ENCODE measurements around the gene RBM22. TPM values are rescaled to one million over a fixed set of nuclear protein-coding genes. Genes with fewer than 3 reads are reported as not detected.
A peak's percentile ranks its signal among the peaks of the same experiment; 100 is the strongest.

The RBM22 gene
- total and polyA plus RNA-seq, 2 of the 4 experiments (the other 2 are of a cell fraction) = 26.2 to 34.2 TPM

GRCh38 chr5:150649108-150650020 is 51.5 kb downstream of the RBM22 start:
- intact Hi-C loops (cut with micrococcal nuclease) = no loop called here
- no peak overlapping the region for H3K4ac ChIP-seq (ENCODE audit: low read depth, low read length)
- H3K27ac ChIP-seq (ENCODE audit: insufficient read depth, low read length) = no peak overlapping the region
- POLR2A ChIA-PET (ENCODE audit: unreplicated experiment) = no interaction called here
- H2BK120ac ChIP-seq (ENCODE audit: low read depth, low read length) = no peak overlapping the region
- ATAC-seq (ENCODE audit: low read depth) = no peak
- H4K91ac ChIP-seq (ENCODE audit: insufficient read depth, low read depth, low read length) = no peak overlapping the region
- H3K9ac ChIP-seq (ENCODE audit: low read depth, low read length) = no peak overlapping the region
- no peak overlapping the region for H4K5ac ChIP-seq (ENCODE audit: low read depth, low read length)
- peaks cover 16% of the 10 kb centered on the region; the same call in 1 of the 2 replicates for H3K9me1 ChIP-seq (ENCODE audit: insufficient read depth, low read length)
- no peak overlapping the region for H3K56ac ChIP-seq (ENCODE audit: extremely low read depth, insufficient read depth, low read length)
- H2AK9ac ChIP-seq (replicated peaks; ENCODE audit: low read depth, low read length, poor library complexity) = no peak overlapping the region
- no peak for TF ChIP-seq FOS (IDR thresholded peaks at IDR 0.05; ENCODE audit: low read depth, low read length)
- TF ChIP-seq, protein P1, sequence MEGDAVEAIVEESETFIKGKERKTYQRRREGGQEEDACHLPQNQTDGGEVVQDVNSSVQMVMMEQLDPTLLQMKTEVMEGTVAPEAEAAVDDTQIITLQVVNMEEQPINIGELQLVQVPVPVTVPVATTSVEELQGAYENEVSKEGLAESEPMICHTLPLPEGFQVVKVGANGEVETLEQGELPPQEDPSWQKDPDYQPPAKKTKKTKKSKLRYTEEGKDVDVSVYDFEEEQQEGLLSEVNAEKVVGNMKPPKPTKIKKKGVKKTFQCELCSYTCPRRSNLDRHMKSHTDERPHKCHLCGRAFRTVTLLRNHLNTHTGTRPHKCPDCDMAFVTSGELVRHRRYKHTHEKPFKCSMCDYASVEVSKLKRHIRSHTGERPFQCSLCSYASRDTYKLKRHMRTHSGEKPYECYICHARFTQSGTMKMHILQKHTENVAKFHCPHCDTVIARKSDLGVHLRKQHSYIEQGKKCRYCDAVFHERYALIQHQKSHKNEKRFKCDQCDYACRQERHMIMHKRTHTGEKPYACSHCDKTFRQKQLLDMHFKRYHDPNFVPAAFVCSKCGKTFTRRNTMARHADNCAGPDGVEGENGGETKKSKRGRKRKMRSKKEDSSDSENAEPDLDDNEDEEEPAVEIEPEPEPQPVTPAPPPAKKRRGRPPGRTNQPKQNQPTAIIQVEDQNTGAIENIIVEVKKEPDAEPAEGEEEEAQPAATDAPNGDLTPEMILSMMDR (conservative IDR thresholded peaks at IDR 0.05; ENCODE audit: low read depth, low read length) = no peak
- TF ChIP-seq RFX5 (IDR thresholded peaks at IDR 0.05; ENCODE audit: low read depth, low read length) = no peak
- no peak for TF ChIP-seq ELK1 (IDR thresholded peaks at IDR 0.05; ENCODE audit: borderline replicate concordance, low read depth, low read length)
- TF ChIP-seq, protein P2, sequence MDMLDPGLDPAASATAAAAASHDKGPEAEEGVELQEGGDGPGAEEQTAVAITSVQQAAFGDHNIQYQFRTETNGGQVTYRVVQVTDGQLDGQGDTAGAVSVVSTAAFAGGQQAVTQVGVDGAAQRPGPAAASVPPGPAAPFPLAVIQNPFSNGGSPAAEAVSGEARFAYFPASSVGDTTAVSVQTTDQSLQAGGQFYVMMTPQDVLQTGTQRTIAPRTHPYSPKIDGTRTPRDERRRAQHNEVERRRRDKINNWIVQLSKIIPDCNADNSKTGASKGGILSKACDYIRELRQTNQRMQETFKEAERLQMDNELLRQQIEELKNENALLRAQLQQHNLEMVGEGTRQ (IDR thresholded peaks at IDR 0.05; ENCODE audit: low read depth, low read length) = no peak
- TF ChIP-seq BHLHE40 (IDR thresholded peaks at IDR 0.05; ENCODE audit: low read depth, low read length) = no peak
- no peak for TF ChIP-seq SMC3 (IDR thresholded peaks at IDR 0.05; ENCODE audit: low read depth, low read length)
- no peak for TF ChIP-seq MAFK (IDR thresholded peaks at IDR 0.05; ENCODE audit: low read depth, low read length)
- TF ChIP-seq RAD21 (IDR thresholded peaks at IDR 0.05; ENCODE audit: low read length) = no peak
- TF ChIP-seq RCOR1 (IDR thresholded peaks at IDR 0.05; ENCODE audit: insufficient replicate concordance, low read length) = no peak
- no peak for TF ChIP-seq NFE2L2 (IDR thresholded peaks at IDR 0.05; ENCODE audit: low read depth, low read length)
- no peak for TF ChIP-seq CHD1 (IDR thresholded peaks at IDR 0.05; ENCODE audit: low read depth, low read length)
- no peak for TF ChIP-seq MAZ (IDR thresholded peaks at IDR 0.05; ENCODE audit: borderline replicate concordance, low read depth, low read length)
- no peaks in the 10 kb centered on the region for H3K9me3 ChIP-seq (ENCODE audit: control insufficient read depth, insufficient read depth, low read length)
- H4K20me1 ChIP-seq (ENCODE audit: insufficient read depth, low read length) = peaks cover 68% of the 10 kb centered on the region
- H3K27me3 ChIP-seq (ENCODE audit: control insufficient read depth, insufficient read depth, low read length) = no peaks in the 10 kb centered on the region
- peaks cover 31% of the 10 kb centered on the region for H3K4me1 ChIP-seq (ENCODE audit: control insufficient read depth, insufficient read depth, low read length)
- H3K4me2 ChIP-seq (ENCODE audit: low read depth, low read length) = no peak overlapping the region
- no peak overlapping the region for H2BK15ac ChIP-seq (ENCODE audit: low read depth, low read length)
- no peak overlapping the region for H3K23ac ChIP-seq (ENCODE audit: low read depth, low read length)
- peaks cover 63% of the 10 kb centered on the region for H3K36me3 ChIP-seq (ENCODE audit: control insufficient read depth, insufficient read depth, low read length)
- in situ Hi-C loops (cut with MboI; ENCODE audit: low sequenced_read_pairs) = loop anchor here (5.0 kb wide), 2 partner anchors 87 to 197 kb away; no protein-coding TSS in a partner anchor
- H3K4me3 ChIP-seq (ENCODE audit: insufficient read depth, low read depth, low read length) = no peak overlapping the region
- no peak overlapping the region for H2BK20ac ChIP-seq (ENCODE audit: low read depth, low read length)
- 91% methylated on average over 16 of the region's 46 CpGs; no CpG with 5 or more reads in 1 of the 2 experiments for WGBS, 2 experiments (ENCODE audit: extremely low coverage in 2 of 2, insufficient read length in 1 of 2)
- no TSS peak for BruUV-seq (replicated peaks)
- peak overlapping the region; percentile 18 for H2AFZ ChIP-seq (replicated peaks; ENCODE audit: low read length, poor library complexity)
- no peak overlapping the region for H2BK5ac ChIP-seq (ENCODE audit: low read depth, low read length, poor library complexity, severe bottlenecking)
- H3K18ac ChIP-seq (ENCODE audit: low read depth, low read length) = no peak overlapping the region
- DNase-seq = no peak
- H3K79me1 ChIP-seq (ENCODE audit: low read depth in 1 of 2, low read length in 2 of 2) = peaks cover 38 to 60% of the 10 kb centered on the region in 2 experiments
- CTCF ChIA-PET = no interaction called here
- dilution Hi-C loops (cut with HindIII; ENCODE audit: low sequenced_read_pairs, unreplicated experiment) = no loop called here
- no peak overlapping the region for H4K8ac ChIP-seq (ENCODE audit: low read depth in 2 of 2, low read length in 2 of 2)
- H3K14ac ChIP-seq (replicated peaks; ENCODE audit: low read depth, low read length) = no peak overlapping the region
- no peak overlapping the region for H2AK5ac ChIP-seq (ENCODE audit: low read depth, low read length)

Measured in IMR-90 (cell line).